ENCODE measurements around the gene SKAP2. TPM values are rescaled to one million over a fixed set of nuclear protein-coding genes. Genes with fewer than 3 reads are reported as not detected.

Gene SKAP2
- total RNA-seq, 1 donor from 2014 or later, result 46.4 TPM

DNA sequence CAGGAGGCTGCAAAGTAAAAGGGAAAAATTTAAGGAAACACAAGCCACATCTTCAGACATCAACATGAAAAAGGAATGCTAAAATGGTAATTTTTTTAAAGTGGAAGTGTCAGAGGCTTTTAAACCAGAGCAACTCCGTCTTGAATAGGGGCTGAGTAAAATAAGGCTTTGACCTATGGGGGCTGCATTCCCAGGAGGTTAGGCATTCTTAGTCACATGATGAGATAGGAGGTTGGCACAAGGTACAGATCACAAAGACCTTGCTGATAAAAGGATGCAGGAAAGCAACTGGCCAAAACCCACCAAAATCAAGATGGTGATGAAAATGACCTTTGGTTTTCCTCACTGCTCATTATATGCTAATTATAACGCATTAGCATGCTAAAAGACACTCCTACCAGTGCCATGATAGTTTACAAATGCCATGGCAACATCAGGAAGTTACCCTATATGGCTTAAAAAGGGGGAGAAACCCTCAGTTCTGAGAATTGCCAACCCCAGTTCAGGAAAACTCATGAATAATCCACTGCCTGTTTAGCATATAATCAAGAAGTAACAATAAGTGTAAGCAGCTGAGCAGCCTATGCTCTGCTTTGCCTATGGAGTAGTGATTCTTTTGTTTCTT, 128.3 kb downstream of the SKAP2 start:
- H3K9me3 Mint-ChIP-seq (ENCODE audit: low read depth), result no peaks in the 10 kb centered on the region
- no peak overlapping the region for H3K4me3 Mint-ChIP-seq (ENCODE audit: low read depth)
- no peak overlapping the region for H3K27ac Mint-ChIP-seq

DNA sequence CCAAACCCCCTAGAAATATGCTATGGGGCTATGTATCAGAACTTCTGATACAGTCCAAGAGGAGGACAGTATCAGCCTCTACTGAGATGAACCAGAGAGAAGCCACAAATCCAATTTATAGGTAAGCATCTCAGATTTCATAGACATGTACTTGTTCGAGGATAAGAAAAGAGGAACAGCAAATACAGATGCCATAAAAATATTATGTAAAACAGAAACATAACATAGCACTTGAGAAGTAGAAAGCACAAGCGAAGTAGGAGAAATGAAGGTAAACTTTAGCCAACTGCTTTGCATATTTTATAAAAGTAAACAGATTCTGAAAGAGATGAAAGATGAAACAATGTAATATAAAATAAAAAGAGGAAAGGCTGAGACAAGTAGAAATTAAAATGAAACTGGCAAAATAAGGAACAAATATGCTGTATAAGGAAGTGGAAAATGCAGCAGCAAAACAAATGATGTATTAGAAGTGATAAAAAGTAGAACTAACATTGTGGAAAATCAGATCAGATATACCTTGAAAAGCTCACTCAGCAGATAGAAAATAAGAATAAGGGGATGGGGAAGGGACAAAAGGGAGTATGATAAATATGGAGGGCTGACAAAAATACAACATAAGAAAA, 135.1 kb downstream of the SKAP2 start:
- H3K36me3 Mint-ChIP-seq (ENCODE audit: insufficient read depth), result peaks cover 1% of the 10 kb centered on the region
- DNase-seq (ENCODE audit: low spot score, unreplicated experiment), result no peak
- TF ChIP-seq, protein P1, sequence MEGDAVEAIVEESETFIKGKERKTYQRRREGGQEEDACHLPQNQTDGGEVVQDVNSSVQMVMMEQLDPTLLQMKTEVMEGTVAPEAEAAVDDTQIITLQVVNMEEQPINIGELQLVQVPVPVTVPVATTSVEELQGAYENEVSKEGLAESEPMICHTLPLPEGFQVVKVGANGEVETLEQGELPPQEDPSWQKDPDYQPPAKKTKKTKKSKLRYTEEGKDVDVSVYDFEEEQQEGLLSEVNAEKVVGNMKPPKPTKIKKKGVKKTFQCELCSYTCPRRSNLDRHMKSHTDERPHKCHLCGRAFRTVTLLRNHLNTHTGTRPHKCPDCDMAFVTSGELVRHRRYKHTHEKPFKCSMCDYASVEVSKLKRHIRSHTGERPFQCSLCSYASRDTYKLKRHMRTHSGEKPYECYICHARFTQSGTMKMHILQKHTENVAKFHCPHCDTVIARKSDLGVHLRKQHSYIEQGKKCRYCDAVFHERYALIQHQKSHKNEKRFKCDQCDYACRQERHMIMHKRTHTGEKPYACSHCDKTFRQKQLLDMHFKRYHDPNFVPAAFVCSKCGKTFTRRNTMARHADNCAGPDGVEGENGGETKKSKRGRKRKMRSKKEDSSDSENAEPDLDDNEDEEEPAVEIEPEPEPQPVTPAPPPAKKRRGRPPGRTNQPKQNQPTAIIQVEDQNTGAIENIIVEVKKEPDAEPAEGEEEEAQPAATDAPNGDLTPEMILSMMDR (IDR thresholded peaks at IDR 0.05; ENCODE audit: unreplicated experiment), result no peak
- H3K9me3 Mint-ChIP-seq (ENCODE audit: low read depth), result no peaks in the 10 kb centered on the region
- H3K27ac Mint-ChIP-seq, result no peak overlapping the region
- H3K4me3 Mint-ChIP-seq (ENCODE audit: low read depth), result no peak overlapping the region
- no peaks in the 10 kb centered on the region for H3K27me3 Mint-ChIP-seq
- no peaks in the 10 kb centered on the region for H3K4me1 Mint-ChIP-seq (ENCODE audit: low read depth)

More for the DNA sequence above, 128.3 kb downstream of the SKAP2 start:
- Mint-ChIP-seq H3K4me1 (ENCODE audit: low read depth) (no peaks in the 10 kb centered on the region), H3K27me3 (no peaks in the 10 kb centered on the region), H3K36me3 (ENCODE audit: insufficient read depth) (peaks cover 15% of the 10 kb centered on the region)
- TF ChIP-seq, protein P1 (IDR thresholded peaks at IDR 0.05; ENCODE audit: unreplicated experiment), result no peak
- DNase-seq (ENCODE audit: low spot score, unreplicated experiment), result no peak

DNA sequence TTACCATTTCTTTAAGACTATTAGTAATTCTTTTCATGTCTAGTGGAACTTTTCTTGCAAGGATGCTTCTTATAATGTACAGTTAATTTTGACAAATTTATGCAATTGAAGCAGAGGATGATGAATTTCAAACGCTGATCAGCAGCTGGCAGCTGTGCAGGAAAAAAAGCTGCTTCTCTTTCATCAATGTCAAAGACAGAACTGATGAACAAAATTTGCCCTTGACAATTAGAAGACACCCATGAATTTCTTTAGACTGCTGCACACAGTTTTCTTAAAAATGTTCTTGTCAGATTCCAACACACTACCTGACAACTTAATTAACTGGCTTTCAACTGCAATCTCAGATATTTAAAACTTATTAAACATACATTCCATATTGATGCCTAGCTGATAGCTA, 138.3 kb downstream of the SKAP2 start:
- TF ChIP-seq, protein P1 (IDR thresholded peaks at IDR 0.05; ENCODE audit: unreplicated experiment), result no peak
- DNase-seq (ENCODE audit: low spot score, unreplicated experiment), result no peak
- no peaks in the 10 kb centered on the region for H3K27me3 Mint-ChIP-seq
- peaks cover 10% of the 10 kb centered on the region for H3K4me1 Mint-ChIP-seq (ENCODE audit: low read depth)
- H3K27ac Mint-ChIP-seq, result no peak overlapping the region
- peaks cover 7% of the 10 kb centered on the region for H3K36me3 Mint-ChIP-seq (ENCODE audit: insufficient read depth)
- no peak overlapping the region for H3K4me3 Mint-ChIP-seq (ENCODE audit: low read depth)
- H3K9me3 Mint-ChIP-seq (ENCODE audit: low read depth), result no peaks in the 10 kb centered on the region

DNA sequence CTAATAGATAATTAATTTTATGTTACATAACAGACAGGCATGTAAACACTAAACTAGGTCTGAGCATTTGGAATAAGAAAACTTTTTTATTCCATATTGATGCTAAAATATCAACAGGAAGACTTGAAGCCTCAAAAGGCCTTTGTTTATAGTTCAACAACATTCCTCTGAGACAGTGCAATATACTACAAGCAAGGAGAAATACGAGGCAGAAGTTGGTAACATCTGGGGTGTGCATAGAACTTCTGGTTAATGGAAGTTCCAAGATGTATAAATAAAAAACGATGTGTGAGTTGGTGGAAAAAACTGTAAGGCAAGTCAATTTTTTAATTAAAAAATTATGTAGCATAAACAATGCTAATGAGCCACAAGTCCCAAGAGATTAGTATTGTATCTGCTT, 139.6 kb downstream of the SKAP2 start:
- H3K4me3 Mint-ChIP-seq (ENCODE audit: low read depth), result no peak overlapping the region
- no peaks in the 10 kb centered on the region for H3K9me3 Mint-ChIP-seq (ENCODE audit: low read depth)
- H3K27ac Mint-ChIP-seq, result no peak overlapping the region
- DNase-seq (ENCODE audit: low spot score, unreplicated experiment), result no peak
- H3K4me1 Mint-ChIP-seq (ENCODE audit: low read depth), result peaks cover 10% of the 10 kb centered on the region
- no peaks in the 10 kb centered on the region for H3K27me3 Mint-ChIP-seq
- H3K36me3 Mint-ChIP-seq (ENCODE audit: insufficient read depth), result peaks cover 7% of the 10 kb centered on the region
- TF ChIP-seq, protein P1 (IDR thresholded peaks at IDR 0.05; ENCODE audit: unreplicated experiment), result no peak

DNA sequence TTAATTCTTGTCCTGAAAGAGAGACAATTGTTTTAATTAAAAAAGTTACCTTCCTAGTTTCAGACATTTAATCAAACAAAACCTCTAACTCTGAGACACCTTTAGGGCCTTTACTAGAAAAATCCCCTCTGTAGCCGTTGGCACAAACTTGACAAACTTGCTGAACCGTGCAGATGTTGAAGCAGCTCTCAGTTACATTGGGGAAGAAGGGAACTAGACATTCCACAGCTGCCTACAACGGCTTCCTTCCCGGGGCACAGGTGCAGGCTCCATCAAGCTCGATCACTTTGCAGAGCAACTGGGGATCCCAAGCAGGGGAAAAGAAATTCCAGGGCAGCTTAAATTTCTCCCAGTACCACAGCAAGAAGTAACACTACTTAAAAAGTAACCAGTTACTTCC, 141.3 kb downstream of the SKAP2 start:
- H3K4me1 Mint-ChIP-seq (ENCODE audit: low read depth), result peaks cover 10% of the 10 kb centered on the region
- H3K9me3 Mint-ChIP-seq (ENCODE audit: low read depth), result no peaks in the 10 kb centered on the region
- TF ChIP-seq, protein P1 (IDR thresholded peaks at IDR 0.05; ENCODE audit: unreplicated experiment), result no peak
- no peak for DNase-seq (ENCODE audit: low spot score, unreplicated experiment)
- peaks cover 10% of the 10 kb centered on the region for H3K36me3 Mint-ChIP-seq (ENCODE audit: insufficient read depth)
- H3K4me3 Mint-ChIP-seq (ENCODE audit: low read depth), result no peak overlapping the region
- no peak overlapping the region for H3K27ac Mint-ChIP-seq
- H3K27me3 Mint-ChIP-seq, result no peaks in the 10 kb centered on the region
